Natural killer cell (primary cell): ENCODE data around the gene MTHFR. TPM values are rescaled to one million over a fixed set of nuclear protein-coding genes. Genes with fewer than 3 reads are reported as not detected.

Source experiments
- ATAC-seq, 3 donors: fragments of 150-1000 bp in 2 of 3; fragments of 200-7000 bp in 1 of 3; cut with Tn5 transposase; 1 replicate in 1 of 3; 2 replicates in 2 of 3; pipeline ENCODE4 v1.10.0; 2021; ENCODE audit warnings: mild to moderate bottlenecking in 2 of 3, moderate library complexity in 2 of 3
- DNase-seq, 2 donors: peaks; one replicate each; pipeline versions ENCODE4 v3.0.0 to v3.0.0-alpha.2; 2013 to 2021; ENCODE audit warnings: mixed read lengths in 1 of 2
- H3K27ac ChIP-seq: one replicate; pipeline ENCODE4 v1.5.1; 2013; ENCODE audit warnings: mild to moderate bottlenecking, low read length
- H3K27me3 ChIP-seq: one replicate; pipeline ENCODE4 v1.6.1; 2013; ENCODE audit warnings: low read length; ENCODE audit not compliant: control insufficient read depth, insufficient read depth
- H3K36me3 ChIP-seq: one replicate; pipeline ENCODE4 v1.6.1; 2013; ENCODE audit warnings: low read length; ENCODE audit not compliant: control insufficient read depth, insufficient read depth
- H3K4me1 ChIP-seq: one replicate; pipeline ENCODE4 v1.6.1; 2013; ENCODE audit warnings: low read length; ENCODE audit not compliant: control insufficient read depth, insufficient read depth
- H3K4me3 ChIP-seq: one replicate; pipeline ENCODE4 v1.5.1; 2013; ENCODE audit warnings: low read length
- H3K9me3 ChIP-seq: one replicate; pipeline ENCODE4 v1.6.1; 2013; ENCODE audit warnings: low read length; ENCODE audit not compliant: control insufficient read depth, insufficient read depth
- H3K27ac Mint-ChIP-seq, 2 donors: one replicate each; pipeline ENCODE4 v1.8.0; 2022; ENCODE audit warnings: mild to moderate bottlenecking in 2 of 2, mixed read lengths in 2 of 2, moderate library complexity in 1 of 2
- H3K27me3 Mint-ChIP-seq, 2 donors: one replicate each; pipeline ENCODE4 v1.8.0; 2022; ENCODE audit warnings: low read depth in 2 of 2, mixed read lengths in 2 of 2
- H3K36me3 Mint-ChIP-seq: one replicate; pipeline ENCODE4 v1.8.0; 2022; ENCODE audit warnings: mixed read lengths
- H3K4me1 Mint-ChIP-seq, 2 donors: one replicate each; pipeline ENCODE4 v1.8.0; 2022; ENCODE audit warnings: mixed read lengths in 2 of 2
- H3K4me3 Mint-ChIP-seq: one replicate; pipeline ENCODE4 v1.8.0; 2022; ENCODE audit warnings: mild to moderate bottlenecking, moderate library complexity, mixed read lengths
- H3K9me3 Mint-ChIP-seq, 2 donors: one replicate each; pipeline ENCODE4 v1.8.0; 2022; ENCODE audit warnings: mixed read lengths in 2 of 2
- CTCF ChIP-seq: fragments of 200-600 bp; IDR thresholded peaks from one replicate; pipeline ENCODE4 v1.8.0; 2022; ENCODE audit warnings: antibody characterized with exemption
- WGBS: methylation state at CpG from one replicate; pipeline ENCODE4 v1.1.7; 2013; ENCODE audit warnings: missing lambda C conversion rate; ENCODE audit not compliant: insufficient coverage; 5-methylcytosine and 5-hydroxymethylcytosine counted together
- intact Hi-C: fragments of 100-400 bp; cut with micrococcal nuclease; formaldehyde crosslinking; loops from one replicate; pipeline ENCODE4 v1.14.2; 2022
- total RNA-seq, 4 donors: library from RNA; stranded (reverse); fragments of 120-200 nt in 1 of 4; gene quantifications; one replicate each; pipeline versions ENCODE4 v1.2.3 to v1.2.4, GENCODE V29; 2013 to 2022

Gene MTHFR
- total RNA-seq, 3 donors from 2014 or later (not counting 1 experiment from before 2014, with no cell fraction given): 61.8 to 78.4 (median 69.5) TPM

GRCh38 chr1:11833900-11834299, 28.1 kb upstream of the MTHFR start:
- no peak overlapping the region for H3K27ac Mint-ChIP-seq
- no peak overlapping the region for H3K27ac ChIP-seq
- peaks cover 5% of the 10 kb centered on the region in 2 donors for H3K4me1 Mint-ChIP-seq
- no peak for TF ChIP-seq CTCF
- 95% methylated on average over 13 of the region's 13 CpGs for WGBS
- H3K4me3 ChIP-seq: no peak overlapping the region
- H3K36me3 ChIP-seq: peaks cover 66% of the 10 kb centered on the region
- H3K4me3 Mint-ChIP-seq: no peak overlapping the region
- no peak for ATAC-seq
- DNase-seq: no peak
- H3K36me3 Mint-ChIP-seq: peaks cover 6% of the 10 kb centered on the region
- H3K9me3 Mint-ChIP-seq: no peaks in the 10 kb centered on the region
- no peaks in the 10 kb centered on the region for H3K27me3 Mint-ChIP-seq
- H3K27me3 ChIP-seq: no peaks in the 10 kb centered on the region
- H3K9me3 ChIP-seq: no peaks in the 10 kb centered on the region
- intact Hi-C loops: no loop called here
- no peaks in the 10 kb centered on the region for H3K4me1 ChIP-seq

GRCh38 chr1:11833497-11833896, 27.7 kb upstream of the MTHFR start:
- Mint-ChIP-seq H3K27ac (no peak overlapping the region), H3K4me3 (no peak overlapping the region), H3K36me3 (peaks cover 6% of the 10 kb centered on the region), H3K9me3 (no peaks in the 10 kb centered on the region), H3K4me1 (peaks cover 1% of the 10 kb centered on the region in 2 donors), H3K27me3 (no peaks in the 10 kb centered on the region)
- Histone ChIP-seq H3K27me3 (no peaks in the 10 kb centered on the region), H3K27ac (no peak overlapping the region), H3K9me3 (no peaks in the 10 kb centered on the region), H3K4me1 (no peaks in the 10 kb centered on the region), H3K4me3 (no peak overlapping the region), H3K36me3 (peaks cover 69% of the 10 kb centered on the region)
- ATAC-seq (no peak), DNase-seq (no peak)
- WGBS: 96% methylated on average over 8 of the region's 8 CpGs
- no peak for TF ChIP-seq CTCF
- intact Hi-C loops: no loop called here

GRCh38 chr1:11831945-11832725, 26.4 kb upstream of the MTHFR start:
- peaks cover 63% of the 10 kb centered on the region for H3K36me3 ChIP-seq
- no peak overlapping the region for H3K27ac ChIP-seq
- no peaks in the 10 kb centered on the region for H3K27me3 ChIP-seq
- intact Hi-C loops: no loop called here
- H3K4me3 ChIP-seq: no peak overlapping the region
- Mint-ChIP-seq H3K27ac (no peak overlapping the region), H3K4me1 (no peaks in the 10 kb centered on the region), H3K9me3 (no peaks in the 10 kb centered on the region), H3K36me3 (peaks cover 6% of the 10 kb centered on the region), H3K27me3 (no peaks in the 10 kb centered on the region), H3K4me3 (no peak overlapping the region)
- WGBS: 90% methylated on average over 8 of the region's 9 CpGs
- DNase-seq (no peak), ATAC-seq (no peak)
- H3K9me3 ChIP-seq: no peaks in the 10 kb centered on the region
- H3K4me1 ChIP-seq: no peaks in the 10 kb centered on the region
- no peak for TF ChIP-seq CTCF

GRCh38 chr1:11828511-11828910, 22.7 kb upstream of the MTHFR start:
- H3K27ac ChIP-seq: no peak overlapping the region
- DNase-seq (no peak), ATAC-seq (no peak)
- Mint-ChIP-seq H3K9me3 (no peaks in the 10 kb centered on the region), H3K27me3 (no peaks in the 10 kb centered on the region), H3K36me3 (no peaks in the 10 kb centered on the region), H3K27ac (no peak overlapping the region), H3K4me1 (no peaks in the 10 kb centered on the region), H3K4me3 (no peak overlapping the region)
- no peak overlapping the region for H3K4me3 ChIP-seq
- no peaks in the 10 kb centered on the region for H3K4me1 ChIP-seq
- H3K9me3 ChIP-seq: no peaks in the 10 kb centered on the region
- intact Hi-C loops: no loop called here
- TF ChIP-seq CTCF: no peak
- no peaks in the 10 kb centered on the region for H3K27me3 ChIP-seq
- peaks cover 53% of the 10 kb centered on the region for H3K36me3 ChIP-seq
- 97% methylated on average over 19 of the region's 19 CpGs for WGBS
